ENCODE data around the gene PCNX2.
A peak's percentile ranks its signal among the peaks of the same experiment; 100 is the strongest.
"Not testable (repeated sequence)": the region's sequence is repeated elsewhere in the genome, so short reads cannot be mapped to it uniquely, and the experiment has no call there.

Gene PCNX2

GRCh38 chr1:233094691-233095090, 200.8 kb downstream of the PCNX2 start:
- no peak for DNase-seq

DNA sequence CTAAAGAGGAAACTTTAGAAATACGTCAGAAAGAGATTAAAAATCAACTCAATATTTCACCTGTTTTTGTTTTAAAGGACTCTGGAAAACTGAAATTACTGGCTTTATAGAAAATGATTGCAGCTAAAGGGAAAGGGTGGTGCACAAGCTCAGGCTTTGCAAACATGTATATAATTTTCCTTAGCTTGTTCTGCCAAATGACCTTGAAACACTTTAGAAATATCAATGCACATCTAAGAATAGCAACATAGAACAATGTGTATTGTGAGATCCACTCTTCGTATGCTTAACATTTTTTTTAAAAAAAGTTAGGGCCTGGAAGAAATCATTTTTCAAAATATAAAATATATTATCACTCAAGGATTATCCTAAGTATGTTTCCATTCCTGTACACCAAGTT, 201.3 kb downstream of the PCNX2 start:
- no peak for DNase-seq

GRCh38 chr1:233090746-233091494, 204.6 kb downstream of the PCNX2 start:
- no peak for DNase-seq

DNA sequence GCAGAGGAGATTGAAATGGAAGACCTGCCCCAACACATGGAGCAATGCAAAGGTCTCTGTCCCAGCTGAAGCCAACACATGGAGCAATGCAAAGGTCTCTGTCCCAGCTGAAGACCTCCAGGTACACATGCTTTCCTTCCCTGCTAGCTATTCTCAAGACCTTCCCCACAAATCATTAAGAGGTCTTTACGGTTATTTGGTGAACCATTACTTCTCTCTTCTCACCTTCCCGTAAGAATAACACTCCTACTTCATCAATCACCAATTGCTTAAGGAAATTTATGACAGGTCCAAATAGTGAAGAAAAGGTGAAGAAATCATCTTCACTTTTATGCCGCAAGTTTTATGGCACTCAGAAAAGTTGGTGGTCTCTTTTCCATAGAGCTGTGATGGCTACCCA, 206.3 kb downstream of the PCNX2 start:
- no peak for DNase-seq

DNA sequence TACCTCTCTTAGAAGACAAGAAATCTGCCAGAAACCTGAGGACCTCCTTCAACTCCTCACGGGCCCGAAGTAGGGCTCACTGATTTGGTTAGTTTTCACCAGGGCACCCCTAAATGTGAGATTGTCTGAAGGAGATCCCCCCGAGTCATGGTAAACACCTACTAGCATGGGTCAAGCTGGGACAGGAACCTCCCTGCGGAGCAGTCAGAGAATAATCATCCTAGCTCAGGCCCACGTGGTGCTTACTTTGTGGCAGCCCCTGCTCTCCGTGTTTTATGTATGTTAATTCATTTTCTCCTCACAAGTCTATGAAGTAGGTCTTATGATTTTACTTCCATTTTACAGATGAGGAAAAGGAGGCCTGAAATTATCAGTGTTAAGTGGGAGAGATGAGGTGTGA, 206.9 kb downstream of the PCNX2 start:
- no peak for DNase-seq

- no peak for DNase-seq
Measured at GRCh38 chr1:233086961-233087881, 208.3 kb downstream of the PCNX2 start.

DNA sequence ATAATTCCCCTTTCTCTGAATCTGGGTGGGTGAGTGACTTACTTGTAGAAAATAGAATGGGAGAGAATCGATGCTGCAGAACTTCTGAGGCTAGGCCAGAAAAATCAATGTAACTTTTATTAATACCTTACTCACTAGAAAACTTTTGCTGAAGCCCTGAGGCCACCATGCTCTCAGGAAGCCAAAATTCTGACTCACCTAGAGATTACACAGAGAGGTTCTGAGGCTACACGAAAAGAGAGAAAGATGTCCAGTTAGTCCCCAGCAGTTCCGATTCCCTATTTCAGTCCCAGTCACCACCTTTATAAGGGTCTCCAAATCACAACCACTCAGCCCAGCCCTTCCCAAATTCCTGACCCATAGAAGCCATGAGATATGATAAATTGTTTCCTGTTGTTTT, 210.0 kb downstream of the PCNX2 start:
- no peak for DNase-seq

DNA sequence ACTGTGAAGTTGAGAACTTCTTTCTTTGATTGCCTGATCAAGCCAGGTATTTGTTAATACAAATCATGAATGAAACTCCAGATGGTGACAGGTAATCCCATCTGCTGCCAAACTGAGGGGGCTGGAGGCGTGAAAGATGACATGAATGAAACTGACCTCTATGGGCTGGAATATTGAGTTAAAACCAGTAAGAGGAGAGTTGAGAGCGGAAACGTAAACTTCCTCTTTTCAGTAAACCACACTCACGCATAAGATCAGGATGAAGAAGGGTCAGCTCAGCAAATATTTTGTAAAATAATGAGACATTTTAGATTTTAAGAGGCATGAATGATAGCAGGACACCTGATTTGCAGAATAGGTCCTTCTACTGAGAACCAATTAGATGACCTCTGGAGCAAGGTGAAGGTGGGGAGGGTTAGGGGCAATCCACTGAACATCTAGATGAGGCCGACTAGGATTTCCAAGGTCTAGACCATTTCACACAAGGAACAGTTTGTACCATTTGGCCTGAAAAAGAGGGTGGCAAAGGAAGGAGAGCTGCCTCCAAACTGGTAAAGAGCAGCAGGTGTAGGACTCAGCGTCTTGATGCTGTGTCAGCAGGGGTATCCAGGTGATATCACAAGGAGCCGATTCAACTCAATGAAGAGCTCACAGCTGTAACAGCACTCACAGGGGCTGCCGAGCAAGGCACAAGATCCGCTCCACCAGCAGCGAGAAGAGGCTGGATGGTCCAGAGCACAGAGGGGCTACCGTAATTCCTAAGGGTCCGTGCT, 212.6 kb downstream of the PCNX2 start:
- peak; percentile 88 for DNase-seq

GRCh38 chr1:233081735-233082134, 213.8 kb downstream of the PCNX2 start:
- no peak for DNase-seq

GRCh38 chr1:233080827-233081226, 214.7 kb downstream of the PCNX2 start:
- DNase-seq = not testable (repeated sequence)

- no peak for DNase-seq
Measured at GRCh38 chr1:233080286-233080685, 215.2 kb downstream of the PCNX2 start.

DNA sequence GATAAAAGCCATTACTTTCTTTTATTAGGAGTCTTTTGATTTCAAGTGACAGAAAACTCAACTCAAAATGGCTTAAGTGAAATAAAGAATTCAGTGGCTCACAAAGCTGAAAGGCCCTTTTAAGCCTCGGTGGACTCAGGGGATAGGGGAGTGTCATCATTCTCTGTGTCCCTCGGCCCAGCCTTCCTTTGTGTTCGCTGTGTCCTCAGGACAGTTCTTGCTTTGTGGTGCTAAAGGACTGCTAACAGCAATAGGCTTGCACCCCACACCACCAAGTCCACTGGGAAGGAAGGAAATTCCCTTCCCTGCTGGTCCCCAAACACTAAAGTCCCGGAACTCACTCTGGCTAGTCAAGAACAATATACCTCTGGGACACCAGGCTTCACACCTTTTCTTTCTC, 216.0 kb downstream of the PCNX2 start:
- no peak for DNase-seq

GRCh38 chr1:233078396-233078795, 217.1 kb downstream of the PCNX2 start:
- no peak for DNase-seq

GRCh38 chr1:233075915-233076295, 219.6 kb downstream of the PCNX2 start:
- no peak for DNase-seq

- DNase-seq = no peak
Measured at GRCh38 chr1:233066087-233066486, 229.4 kb downstream of the PCNX2 start.

GRCh38 chr1:233065685-233066084, 229.8 kb downstream of the PCNX2 start:
- peak; percentile 89 for DNase-seq

DNA sequence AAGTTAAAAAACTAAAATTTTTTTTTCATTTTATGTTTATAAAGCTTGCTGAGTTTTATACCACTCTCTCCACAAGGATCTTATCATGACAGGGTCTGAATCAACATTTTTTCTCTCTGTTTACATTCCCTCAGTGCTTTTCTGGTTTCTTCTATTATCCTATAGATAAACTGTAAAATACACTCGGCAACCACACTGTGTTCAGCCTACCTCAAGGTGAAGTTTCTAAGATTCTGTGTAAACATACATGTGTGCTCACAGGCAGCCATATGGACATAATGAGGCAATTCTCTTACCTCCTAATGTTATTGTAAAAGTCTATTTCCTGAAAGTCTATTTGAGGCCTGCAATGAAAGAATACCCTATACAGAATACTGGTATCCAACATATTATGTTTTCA, 230.5 kb downstream of the PCNX2 start:
- DNase-seq = no peak

- no peak for DNase-seq
Measured at GRCh38 chr1:233063462-233063861, 232.1 kb downstream of the PCNX2 start.

- no peak for DNase-seq
Measured at GRCh38 chr1:233061265-233061664, 234.3 kb downstream of the PCNX2 start.

- DNase-seq = no peak
Measured at GRCh38 chr1:233060461-233060994, 235.0 kb downstream of the PCNX2 start.

DNA sequence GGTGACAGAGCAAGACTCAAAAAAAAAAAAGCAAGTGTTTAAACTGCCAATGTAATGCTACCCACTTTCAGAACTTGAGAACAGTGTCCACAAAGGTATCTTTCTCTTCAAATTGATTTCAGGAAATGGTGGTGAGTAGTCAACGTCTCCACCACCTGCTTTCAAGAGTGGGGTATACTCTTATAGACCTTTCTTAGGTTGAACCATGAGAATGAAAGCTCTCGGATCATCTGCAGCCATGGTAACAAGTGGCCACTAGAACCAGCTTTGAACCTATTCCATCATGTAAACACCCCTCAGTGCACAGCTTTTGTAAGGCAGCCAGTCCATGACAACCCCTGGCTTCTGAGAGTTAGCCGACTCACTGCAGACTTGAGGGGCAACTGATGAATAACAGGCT, 237.7 kb downstream of the PCNX2 start:
- DNase-seq = no peak

GRCh38 chr1:233055879-233056641, 239.5 kb downstream of the PCNX2 start:
- no peak for DNase-seq
